ENCODE data around the gene MYO1F. TPM values are rescaled to one million over a fixed set of nuclear protein-coding genes. Genes with fewer than 3 reads are reported as not detected.
"Not testable (repeated sequence)": the region's sequence is repeated elsewhere in the genome, so short reads cannot be mapped to it uniquely, and the experiment has no call there.

Gene MYO1F
- polyA plus RNA-seq, 1 experiment = 0.29 TPM

GRCh38 chr19:8567522-8568172, 9.6 kb downstream of the MYO1F start:
- no peak for DNase-seq (ENCODE audit: low read depth)
- ChIA-PET POLR2A (no interaction called here), CTCF (interaction anchor here (0.6 to 8.3 kb wide), 2 partner anchors 12 to 87 kb away, joined by 4 to 83 read pairs; partner anchors contain the start of gene MYO1F)
- no peak overlapping the region for H3K4me3 ChIP-seq (ENCODE audit: low read depth, low read length)
- no peaks in the 10 kb centered on the region for H3K27me3 ChIP-seq (ENCODE audit: control insufficient read depth, insufficient read depth, low read length)
- H3K36me3 ChIP-seq (ENCODE audit: control insufficient read depth, insufficient read depth, low read length) = no peaks in the 10 kb centered on the region
- no peak for TF ChIP-seq CTCF (IDR thresholded peaks at IDR 0.05; ENCODE audit: insufficient read depth, low read depth, low read length)

GRCh38 chr19:8566855-8567254, 10.4 kb downstream of the MYO1F start:
- no peak for DNase-seq (ENCODE audit: low read depth)
- CTCF ChIA-PET = interaction anchor here (0.6 to 8.3 kb wide), 3 partner anchors 13 to 107 kb away, joined by 4 to 83 read pairs (median 5); partner anchors contain the start of gene MYO1F
- Histone ChIP-seq H3K36me3 (ENCODE audit: control insufficient read depth, insufficient read depth, low read length) (no peaks in the 10 kb centered on the region), H3K4me3 (ENCODE audit: low read depth, low read length) (no peak overlapping the region), H3K27me3 (ENCODE audit: control insufficient read depth, insufficient read depth, low read length) (no peaks in the 10 kb centered on the region)
- TF ChIP-seq CTCF (IDR thresholded peaks at IDR 0.05; ENCODE audit: insufficient read depth, low read depth, low read length) = no peak
- POLR2A ChIA-PET = no interaction called here

- H3K36me3 ChIP-seq (ENCODE audit: control insufficient read depth, insufficient read depth, low read length); H3K27me3 ChIP-seq (ENCODE audit: control insufficient read depth, insufficient read depth, low read length); DNase-seq (ENCODE audit: low read depth); POLR2A ChIA-PET; H3K4me3 ChIP-seq (ENCODE audit: low read depth, low read length): not testable (repeated sequence)
- CTCF ChIA-PET = interaction anchor here (8.3 kb wide), 1 partner anchor 15 kb away, joined by 83 read pairs; the partner anchor contains the start of gene MYO1F
These were observed 12.4 kb downstream of the MYO1F start for GRCh38 chr19:8564866-8565265.

- no peaks in the 10 kb centered on the region for H3K27me3 ChIP-seq (ENCODE audit: control insufficient read depth, insufficient read depth, low read length)
- TF ChIP-seq CTCF (IDR thresholded peaks at IDR 0.05; ENCODE audit: insufficient read depth, low read depth, low read length) = no peak
- H3K36me3 ChIP-seq (ENCODE audit: control insufficient read depth, insufficient read depth, low read length) = no peaks in the 10 kb centered on the region
- POLR2A ChIA-PET = no interaction called here
- no peak for DNase-seq (ENCODE audit: low read depth)
- CTCF ChIA-PET = no interaction called here
- no peak overlapping the region for H3K4me3 ChIP-seq (ENCODE audit: low read depth, low read length)
These were observed 16.0 kb downstream of the MYO1F start for GRCh38 chr19:8561075-8561764.

GRCh38 chr19:8558325-8558724, 18.9 kb downstream of the MYO1F start:
- Histone ChIP-seq H3K36me3 (ENCODE audit: control insufficient read depth, insufficient read depth, low read length) (no peaks in the 10 kb centered on the region), H3K4me3 (ENCODE audit: low read depth, low read length) (no peak overlapping the region), H3K27me3 (ENCODE audit: control insufficient read depth, insufficient read depth, low read length) (no peaks in the 10 kb centered on the region)
- ChIA-PET CTCF (interaction anchor here (2.1 to 2.3 kb wide), 2 partner anchors 20 to 23 kb away, joined by 8 to 11 read pairs; partner anchors contain the start of gene MYO1F), POLR2A (interaction anchor here (0.6 kb wide), 2 partner anchors 21 to 327 kb away, joined by 3 to 4 read pairs; no protein-coding TSS in a partner anchor)
- no peak for TF ChIP-seq CTCF (IDR thresholded peaks at IDR 0.05; ENCODE audit: insufficient read depth, low read depth, low read length)
- no peak for DNase-seq (ENCODE audit: low read depth)

Data from BJ (cell line).